ENCODE data around the gene FRYL.
"Not testable (repeated sequence)": the region's sequence is repeated elsewhere in the genome, so short reads cannot be mapped to it uniquely, and the experiment has no call there.

FRYL gene

GRCh38 chr4:48692897-48693296, 87.2 kb downstream of the FRYL start:
- FAIRE-seq (no peak), DNase-seq (ENCODE audit: insufficient read length, low spot score) (no peak)
- no peak for TF ChIP-seq CTCF (IDR thresholded peaks at IDR 0.05; ENCODE audit: insufficient read depth, missing control alignments)

DNA sequence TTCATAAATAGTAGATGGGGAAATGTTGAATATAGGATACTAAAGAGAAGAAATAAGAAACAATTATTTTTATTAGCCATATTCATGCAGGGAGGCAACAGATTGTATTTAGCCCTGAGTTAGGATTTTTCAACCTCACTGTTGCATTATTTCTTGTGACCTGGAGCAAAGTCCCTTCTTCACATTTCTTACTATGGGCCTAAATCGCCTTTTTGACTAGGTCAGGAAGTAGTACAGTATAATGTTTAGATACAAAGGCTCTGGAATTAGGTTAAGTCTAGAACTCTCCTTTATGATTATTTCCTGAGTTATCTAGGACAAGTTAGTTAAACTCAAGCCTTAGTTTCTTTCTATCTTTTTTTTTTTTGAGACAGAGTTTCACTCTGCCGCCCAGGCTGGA, 88.0 kb downstream of the FRYL start:
- no peak for FAIRE-seq
- TF ChIP-seq CTCF (IDR thresholded peaks at IDR 0.05; ENCODE audit: insufficient read depth, missing control alignments) = no peak
- no peak for DNase-seq (ENCODE audit: insufficient read length, low spot score)

DNA sequence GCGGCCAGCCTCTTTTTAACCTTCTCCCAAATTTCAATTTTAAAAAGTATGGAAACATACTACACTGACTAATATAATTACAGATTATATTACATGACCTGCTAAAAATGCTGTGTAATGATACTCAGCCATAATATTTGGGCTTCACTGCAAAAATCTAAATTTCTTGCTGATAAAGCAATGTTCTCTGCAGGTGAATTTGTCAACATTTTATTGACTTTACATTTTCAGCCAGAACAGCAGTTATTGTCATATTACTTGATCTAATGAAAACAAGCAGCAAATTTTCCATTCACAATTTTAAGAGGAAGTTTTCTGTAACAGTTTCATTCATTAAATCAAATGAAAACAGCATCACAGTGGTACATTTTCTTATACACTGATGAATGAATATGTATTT, 91.1 kb downstream of the FRYL start:
- FAIRE-seq = no peak
- no peak for DNase-seq (ENCODE audit: insufficient read length, low spot score)
- no peak for TF ChIP-seq CTCF (IDR thresholded peaks at IDR 0.05; ENCODE audit: insufficient read depth, missing control alignments)

GRCh38 chr4:48687313-48688051, 92.6 kb downstream of the FRYL start:
- DNase-seq (ENCODE audit: insufficient read length, low spot score) (no peak), FAIRE-seq (no peak)
- no peak for TF ChIP-seq CTCF (IDR thresholded peaks at IDR 0.05; ENCODE audit: insufficient read depth, missing control alignments)

DNA sequence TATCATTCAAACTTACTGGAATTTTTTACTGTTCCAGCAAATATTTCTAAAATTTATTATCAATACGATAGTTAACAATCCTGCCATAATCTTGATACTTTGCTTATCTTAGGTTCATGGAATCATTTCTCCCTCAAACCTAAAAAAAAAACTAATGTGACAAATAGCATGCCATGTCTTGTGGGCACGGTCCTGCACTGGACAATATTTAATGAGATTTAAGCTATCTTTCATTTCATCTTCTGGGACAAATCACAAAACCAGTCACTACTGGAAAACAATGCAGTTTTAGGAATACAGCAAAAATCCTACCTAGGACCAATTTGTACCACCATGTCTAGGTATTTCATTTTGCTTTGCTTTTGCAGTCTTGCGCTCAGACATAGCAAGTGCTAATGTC, 93.7 kb downstream of the FRYL start:
- DNase-seq (ENCODE audit: insufficient read length, low spot score) = no peak
- FAIRE-seq = no peak
- TF ChIP-seq CTCF (IDR thresholded peaks at IDR 0.05; ENCODE audit: insufficient read depth, missing control alignments) = no peak

DNA sequence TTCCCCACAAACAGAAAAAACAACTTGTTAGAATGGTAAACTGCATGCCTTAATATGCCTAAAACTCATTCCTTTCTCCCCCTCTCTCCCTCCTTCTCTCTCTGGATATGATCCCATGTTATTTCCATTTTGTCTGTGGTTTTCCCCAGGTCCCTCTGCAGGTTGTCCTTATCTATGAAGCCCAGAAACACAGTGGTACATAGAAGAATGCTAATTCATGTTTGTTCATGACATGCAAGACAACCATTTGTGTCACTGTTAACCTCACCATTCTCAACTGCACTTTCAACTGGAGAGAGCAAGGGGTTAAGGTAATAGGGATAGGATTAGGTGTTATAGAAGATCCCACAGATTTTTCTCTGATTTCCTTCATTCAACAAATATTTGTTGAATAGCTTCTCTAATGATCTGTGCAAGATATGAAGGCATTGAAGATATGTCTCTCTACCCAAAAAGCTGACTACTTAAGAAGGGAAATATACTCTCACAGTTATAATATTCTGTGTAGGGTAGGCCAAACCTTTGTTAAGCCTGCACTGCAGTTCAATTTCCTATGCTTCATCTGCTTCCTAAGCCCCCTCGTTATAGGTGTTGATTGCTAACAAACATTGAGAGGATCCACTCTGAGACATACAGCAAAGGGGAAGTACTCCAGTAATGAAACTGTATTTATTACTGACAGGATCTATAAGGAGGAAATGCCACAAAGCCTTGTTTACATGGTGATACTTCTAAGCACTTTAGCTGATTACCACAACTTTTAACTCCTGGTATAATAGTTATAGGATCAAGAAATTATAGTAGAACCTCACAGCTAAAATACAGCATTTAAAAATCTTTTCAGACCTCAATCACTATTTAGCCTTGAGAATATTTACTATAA, 96.1 kb downstream of the FRYL start:
- TF ChIP-seq CTCF (IDR thresholded peaks at IDR 0.05; ENCODE audit: insufficient read depth, missing control alignments) = no peak
- FAIRE-seq (peak; percentile 56), DNase-seq (ENCODE audit: insufficient read length, low spot score) (no peak)

GRCh38 chr4:48682870-48683269, 97.2 kb downstream of the FRYL start:
- not testable (repeated sequence) for DNase-seq (ENCODE audit: insufficient read length, low spot score); FAIRE-seq
